Fibroblast of skin of left quadriceps (primary cell): ENCODE results near the gene NOP16.

ENCODE experiments used
- DNase-seq, 2 experiments: peaks; one replicate each; pipeline ENCODE4 v3.0.0-alpha.2; 2013; ENCODE audit warnings: low read depth in 2 of 2

Gene NOP16

GRCh38 chr5:176388444-176389134 is at the start of gene NOP16, which contains the start of gene HIGD2A:
Gene NOP16 (minus strand): TSS chr5:176388598. CDS start chr5:176388539, 59 bp downstream.
Gene HIGD2A (plus strand): TSS chr5:176388751. CDS start chr5:176388820, 69 bp downstream.
- peak; percentile 98 for DNase-seq

DNA sequence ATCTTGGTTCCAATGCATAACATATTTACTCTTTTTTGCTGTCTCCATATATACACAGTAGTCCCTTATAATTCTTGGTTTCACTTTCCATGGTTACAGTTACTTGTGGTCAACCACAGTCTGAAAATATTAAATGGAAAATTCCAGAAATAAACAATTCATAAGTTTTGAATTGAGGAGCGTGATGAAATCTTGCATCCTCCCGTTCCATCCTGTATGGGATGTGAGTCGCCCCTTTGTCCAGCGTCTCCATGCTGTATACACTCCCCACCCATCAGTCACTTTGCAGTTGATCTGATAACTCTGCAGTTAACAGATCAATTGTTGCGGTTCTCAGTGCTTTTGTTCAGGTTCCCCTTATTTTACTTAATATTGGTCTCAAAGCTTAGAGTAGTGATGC is 48.3 kb upstream of the NOP16 start:
- DNase-seq: peak in 1 of 2 experiments; percentile 36

- no peak for DNase-seq
These were observed 44.3 kb upstream of the NOP16 start for GRCh38 chr5:176432707-176433106.

- no peak for DNase-seq
These were observed 41.6 kb upstream of the NOP16 start for GRCh38 chr5:176429972-176430371.

DNA sequence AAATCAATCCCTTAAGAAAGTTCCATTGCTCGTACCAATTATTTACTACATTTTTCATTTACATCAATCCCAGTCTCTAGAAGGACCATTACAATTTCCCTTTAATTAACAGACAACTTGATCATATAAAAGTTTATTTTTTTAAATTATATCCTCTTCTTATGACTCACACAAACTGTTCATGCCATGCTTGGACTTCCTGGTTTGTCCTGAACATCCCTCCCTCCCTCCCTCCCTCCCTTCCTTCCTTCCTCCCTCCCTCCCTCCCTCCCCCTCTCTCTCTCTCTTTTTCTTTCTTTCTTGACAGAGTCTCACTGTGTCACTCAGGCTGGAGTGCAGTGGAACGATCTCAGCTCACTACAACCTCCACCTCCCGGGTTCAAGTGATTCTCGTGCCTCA is 39.6 kb upstream of the NOP16 start:
- DNase-seq: no peak

DNA sequence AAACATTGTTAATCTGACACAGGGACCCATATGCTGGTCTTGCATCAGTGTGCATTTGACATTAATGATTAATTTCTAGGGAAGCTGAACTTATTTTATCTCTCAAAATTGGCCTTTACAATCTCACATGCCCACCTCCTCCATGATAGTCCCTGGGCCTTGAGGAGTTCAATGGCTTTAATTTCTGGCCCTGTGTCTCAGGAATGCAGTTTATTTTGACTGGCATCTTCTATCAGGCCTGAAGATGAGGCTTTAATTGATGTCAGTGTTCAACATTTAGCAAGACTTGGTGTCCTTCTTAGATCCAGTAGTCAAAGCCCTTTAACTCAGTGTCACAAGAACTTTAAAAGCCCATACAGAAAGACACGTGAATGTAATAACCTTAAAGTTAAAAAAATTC is 38.5 kb upstream of the NOP16 start:
- DNase-seq: no peak

DNA sequence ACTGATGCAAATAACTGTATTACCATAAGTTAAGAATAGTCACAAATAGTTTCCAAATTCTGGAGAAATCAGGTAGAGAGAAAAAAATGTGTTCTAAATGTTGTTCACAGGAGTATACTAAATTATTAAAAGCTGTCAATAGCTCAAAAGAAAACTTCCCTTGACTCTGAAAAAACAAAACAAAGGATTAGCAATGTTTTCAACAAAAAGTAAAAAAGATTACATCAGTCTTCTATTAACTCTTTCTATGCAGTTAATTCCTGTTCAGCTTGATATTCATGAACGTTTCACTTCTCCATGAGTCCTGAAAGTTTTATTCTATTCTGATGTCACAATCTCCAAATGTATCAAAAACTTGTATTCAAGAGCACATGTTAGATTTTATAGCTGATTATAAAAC is 37.4 kb upstream of the NOP16 start:
- no peak for DNase-seq

- DNase-seq: no peak
These were observed 36.7 kb upstream of the NOP16 start for GRCh38 chr5:176425138-176425537.

GRCh38 chr5:176424181-176424580 is 35.8 kb upstream of the NOP16 start:
- DNase-seq: no peak

DNA sequence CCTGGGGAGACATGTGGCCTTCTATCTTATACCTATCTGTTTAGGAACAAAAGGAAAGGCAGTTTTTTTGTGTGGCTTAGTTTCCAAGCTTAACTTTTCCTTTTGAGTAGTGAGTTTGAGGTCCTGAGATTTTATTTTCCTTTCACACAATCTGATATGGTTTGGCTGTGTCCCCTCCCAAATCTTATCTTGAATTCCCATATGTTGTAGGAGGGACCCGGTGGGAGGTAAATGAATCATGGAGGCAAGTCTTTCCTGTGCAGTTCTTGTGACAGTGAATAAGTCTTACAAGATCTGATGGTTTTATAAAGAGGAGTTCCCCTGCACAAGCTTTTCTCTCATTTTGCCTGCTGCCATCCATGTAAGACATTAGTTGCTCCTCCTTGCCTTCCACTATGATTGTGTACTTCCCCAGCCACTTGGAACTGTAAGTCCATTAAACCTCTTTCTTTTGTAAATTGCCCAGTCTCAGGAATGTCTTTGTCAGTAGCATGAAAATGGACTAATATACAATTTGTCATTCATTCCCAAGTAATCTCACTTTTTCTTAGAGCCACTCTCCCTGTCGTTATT is 32.7 kb upstream of the NOP16 start:
- no peak for DNase-seq

GRCh38 chr5:176420086-176420485 is 31.7 kb upstream of the NOP16 start:
- no peak for DNase-seq

GRCh38 chr5:176418251-176418650 is 29.9 kb upstream of the NOP16 start:
- DNase-seq: no peak

GRCh38 chr5:176416965-176417364 is 28.6 kb upstream of the NOP16 start:
- no peak for DNase-seq

DNA sequence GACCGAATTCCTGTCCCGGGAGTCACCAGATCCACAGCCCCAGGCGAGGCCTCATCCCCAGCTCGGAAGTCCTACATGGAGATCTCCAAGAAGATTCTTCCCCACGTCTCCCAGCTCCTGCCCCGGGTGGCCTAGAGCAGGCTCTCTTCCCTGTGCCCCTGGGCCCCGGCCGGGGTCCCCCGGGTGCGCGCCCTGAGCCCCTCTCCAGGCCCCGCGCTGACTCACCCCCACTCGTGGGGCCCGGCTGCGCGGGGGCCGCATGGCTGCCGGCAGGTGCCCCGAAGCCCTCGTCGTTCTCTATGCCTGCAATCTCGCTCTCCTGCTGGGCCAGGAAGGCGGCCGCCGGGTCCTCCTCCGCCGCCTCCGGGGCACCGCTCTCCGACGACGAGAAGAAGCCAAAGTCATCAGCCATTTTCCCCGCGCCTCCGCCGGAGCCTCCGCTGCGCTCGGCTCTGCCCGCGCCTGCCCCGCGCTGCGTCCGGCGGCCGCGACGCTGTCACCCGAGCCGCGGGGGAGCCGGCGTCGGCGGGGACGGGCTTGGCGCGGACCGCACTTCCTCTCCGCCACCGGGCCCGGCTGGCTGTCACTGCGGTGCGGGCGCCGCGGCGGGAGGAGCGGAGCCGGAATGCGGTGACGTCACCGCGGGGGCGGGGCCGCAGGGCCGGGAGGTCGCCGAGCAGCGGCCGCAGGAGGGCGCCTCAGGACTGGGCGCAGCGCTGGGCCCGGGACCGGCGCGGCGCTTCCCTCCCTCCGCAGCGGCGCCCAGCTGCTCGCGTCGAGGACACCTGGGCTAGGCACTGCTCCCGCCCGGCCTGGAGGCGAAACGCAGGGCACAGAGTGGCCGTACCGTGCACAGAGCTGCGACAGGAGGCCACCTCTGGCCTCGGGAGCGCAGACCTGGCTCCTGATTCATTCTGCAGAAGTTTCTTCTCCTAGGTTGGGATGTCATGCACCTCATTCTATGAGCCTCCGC is 27.8 kb upstream of the NOP16 start, which contains the start of gene CLTB:
Gene CLTB (minus strand): TSS at position 588 of the 973 bp plus-strand sequence. CDS start 176 bp downstream, at position 412.
- DNase-seq: peak; percentile 46 to 47

DNA sequence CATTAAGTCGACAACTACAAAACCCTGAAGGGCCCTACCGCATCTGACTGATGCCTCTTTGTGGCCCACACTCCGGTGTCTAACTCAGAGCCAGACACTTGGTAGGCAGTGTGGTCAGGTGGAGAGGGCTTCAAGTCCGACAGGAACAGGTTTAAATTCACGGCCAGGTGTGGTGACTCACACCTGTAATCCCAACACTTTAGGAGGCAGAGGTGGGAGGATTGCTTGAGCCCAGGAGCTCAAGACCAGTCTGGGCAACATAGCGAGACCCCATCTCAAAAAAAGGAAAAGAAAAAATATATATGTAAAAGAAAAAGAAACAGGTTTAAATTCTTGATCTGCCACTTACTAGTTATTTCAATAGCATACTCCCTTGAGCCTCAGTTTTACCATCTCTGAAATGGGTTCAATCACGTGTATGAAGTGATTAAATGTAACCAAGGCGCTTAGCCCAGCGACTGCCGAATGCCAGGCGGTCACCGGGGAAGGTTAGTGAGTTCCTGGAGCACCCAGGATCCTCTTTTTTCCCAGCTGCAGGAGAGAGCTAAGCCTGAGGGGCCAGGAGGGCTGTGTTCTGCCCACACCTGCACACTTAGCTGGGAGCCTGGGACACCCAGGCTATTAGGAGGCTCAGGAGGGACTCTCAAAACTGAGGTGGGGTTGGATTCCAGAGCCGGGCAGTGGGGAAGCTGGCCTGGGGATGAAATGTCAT is 27.0 kb upstream of the NOP16 start:
- no peak for DNase-seq

GRCh38 chr5:176414704-176415103 is 26.3 kb upstream of the NOP16 start:
- no peak for DNase-seq

- DNase-seq: no peak
These were observed 25.4 kb upstream of the NOP16 start for GRCh38 chr5:176413709-176414191.

GRCh38 chr5:176413255-176413565 is 24.8 kb upstream of the NOP16 start:
- DNase-seq: no peak

DNA sequence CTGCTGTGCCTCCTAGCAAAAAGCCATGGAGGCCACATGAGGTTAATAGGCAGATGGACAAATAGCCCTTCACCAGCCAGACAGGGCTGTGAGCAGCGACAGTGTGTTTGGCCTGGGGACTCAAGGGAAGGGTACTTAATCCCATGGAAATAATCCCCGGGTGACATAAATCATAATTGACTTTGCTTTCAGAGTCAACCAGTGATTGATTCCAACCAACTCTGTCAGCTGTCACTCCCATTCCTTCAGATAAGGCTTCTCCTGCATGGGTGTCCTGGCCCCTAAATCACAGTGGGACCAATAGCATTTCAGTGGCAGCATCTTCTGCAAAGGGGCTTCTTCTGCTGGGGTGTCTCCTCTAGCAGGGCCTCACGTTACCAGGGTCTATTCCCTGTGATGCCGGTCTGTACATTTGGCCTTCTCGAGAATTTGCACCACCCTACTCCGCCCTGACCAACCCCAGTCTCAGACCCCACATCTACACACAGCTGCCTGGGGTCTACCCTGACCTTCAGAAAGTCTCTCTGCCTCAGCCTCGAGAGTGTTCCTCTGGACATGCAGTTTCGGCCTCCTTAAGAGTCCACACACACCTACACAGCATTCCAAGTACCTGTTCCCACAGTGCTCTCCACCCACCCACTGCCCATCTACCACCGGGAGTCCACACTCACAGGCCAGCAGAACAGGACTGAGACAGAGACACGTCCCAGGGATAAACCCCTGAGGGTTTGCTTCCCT is 24.3 kb upstream of the NOP16 start:
- DNase-seq: no peak

- DNase-seq: no peak
These were observed 22.2 kb upstream of the NOP16 start for GRCh38 chr5:176410486-176411180.
